OCI-LY7 (cell line): ENCODE data around the gene SDK2. TPM values are rescaled to one million over a fixed set of nuclear protein-coding genes. Genes with fewer than 3 reads are reported as not detected.

ENCODE experiments used
- BruUV-seq: library from RNA; stranded (reverse); fragments of 400-500 nt; replicated peaks from 2 replicates; lab custom pipeline; 2021; lab: Mats Ljungman, UMichigan
- CTCF ChIA-PET: fragments of 300-600 bp; sonication (Branson Sonifier 250); formaldehyde crosslinking; loops from one replicate; lab custom pipeline; 2022; ENCODE audit warnings: antibody characterized with exemption; ENCODE audit not compliant: unreplicated experiment; lab: Charles Lee
- POLR2A ChIA-PET: fragments of 300-600 bp; sonication (Branson Sonifier 250); formaldehyde crosslinking; loops from one replicate; lab custom pipeline; 2022; ENCODE audit warnings: antibody characterized with exemption; lab: Charles Lee
- DNase-seq: peaks from one replicate; pipeline ENCODE4 v3.0.0-alpha.2; 2015; ENCODE audit warnings: low spot score
- H2AFZ ChIP-seq: fragments of 200-600 bp; sonication (generic), shearing (Covaris generic); 2 replicates; pipeline ENCODE4 v1.6.1; 2014; ENCODE audit warnings: mild to moderate bottlenecking, antibody characterized with exemption, low read length, moderate library complexity
- H3K27ac ChIP-seq: fragments of 200-600 bp; sonication (generic); 2 replicates; pipeline ENCODE4 v1.5.1; 2014; ENCODE audit warnings: mixed run types, low read depth, mild to moderate bottlenecking, moderate library complexity, low read length, inconsistent platforms; ENCODE audit not compliant: poor library complexity, severe bottlenecking
- H3K36me3 ChIP-seq: fragments of 200-600 bp; sonication (generic); 2 replicates; pipeline ENCODE4 v1.6.1; 2014; ENCODE audit warnings: mild to moderate bottlenecking, antibody characterized with exemption, low read length, moderate library complexity, mixed read lengths; ENCODE audit not compliant: insufficient read depth
- H3K4me1 ChIP-seq: fragments of 200-600 bp; sonication (generic); 2 replicates; pipeline ENCODE4 v1.5.1; 2014; ENCODE audit warnings: mild to moderate bottlenecking, low read length; ENCODE audit not compliant: insufficient read depth, poor library complexity, severe bottlenecking
- H3K4me2 ChIP-seq: fragments of 200-600 bp; sonication (generic); 2 replicates; pipeline ENCODE4 v1.6.1; 2014; ENCODE audit warnings: mild to moderate bottlenecking, low read length
- H3K4me3 ChIP-seq: fragments of 200-600 bp; sonication (generic); 2 replicates; pipeline ENCODE4 v1.5.1; 2014; ENCODE audit warnings: mild to moderate bottlenecking, low read depth, low read length; ENCODE audit not compliant: poor library complexity, severe bottlenecking
- H3K79me2 ChIP-seq: fragments of 200-600 bp; sonication (generic); 2 replicates; pipeline ENCODE4 v1.6.1; 2016; ENCODE audit warnings: low read depth, mild to moderate bottlenecking, low read length, moderate library complexity, mixed read lengths; ENCODE audit not compliant: insufficient read depth
- H3K9me2 ChIP-seq: fragments of 200-600 bp; sonication (generic); 2 replicates; pipeline ENCODE4 v1.6.1; 2016; ENCODE audit warnings: mild to moderate bottlenecking, low read length, mixed read lengths; ENCODE audit not compliant: insufficient read depth
- H3K9me3 ChIP-seq: fragments of 200-600 bp; sonication (generic); 2 replicates; pipeline ENCODE4 v1.6.1; 2014; ENCODE audit warnings: mild to moderate bottlenecking, mixed run types, low read length, mixed read lengths
- H4K20me1 ChIP-seq: fragments of 200-600 bp; sonication (generic); 2 replicates; pipeline ENCODE4 v1.6.1; 2014; ENCODE audit warnings: mild to moderate bottlenecking, antibody characterized with exemption, low read length, moderate library complexity, mixed read lengths; ENCODE audit not compliant: insufficient read depth
- EZH2phosphoT487 ChIP-seq: fragments of 200-600 bp; sonication (generic); IDR thresholded peaks from 2 replicates; pipeline ENCODE4 v1.6.1; 2018; ENCODE audit warnings: low read depth, borderline replicate concordance, mild to moderate bottlenecking, mixed run types, antibody characterized with exemption, low read length, moderate library complexity, mixed read lengths
- intact Hi-C: fragments of 100-400 bp; cut with micrococcal nuclease; formaldehyde crosslinking; loops from one replicate; pipeline ENCODE4 v1.10.0; 2022; ENCODE audit not compliant: unreplicated experiment
- total RNA-seq, 2 experiments: library from RNA; depleted of rRNA in 1 of 2; stranded (reverse); fragments of >200 nt in 1 of 2; shearing (Covaris generic) in 1 of 2; gene quantifications; 2 replicates each; pipeline ENCODE4 v1.2.3, GENCODE V29; 2014 to 2022
- TF ChIP-seq, protein P1 (sequence below): fragments of 200-600 bp; sonication (generic); conservative IDR thresholded peaks from 2 replicates; pipeline ENCODE4 v1.5.1; 2014; ENCODE audit warnings: mild to moderate bottlenecking, antibody characterized with exemption, low read length, moderate library complexity, mixed read lengths

SDK2 gene
- total RNA-seq, 2 experiments from 2014 or later = 0.32 to 1.8 TPM

DNA sequence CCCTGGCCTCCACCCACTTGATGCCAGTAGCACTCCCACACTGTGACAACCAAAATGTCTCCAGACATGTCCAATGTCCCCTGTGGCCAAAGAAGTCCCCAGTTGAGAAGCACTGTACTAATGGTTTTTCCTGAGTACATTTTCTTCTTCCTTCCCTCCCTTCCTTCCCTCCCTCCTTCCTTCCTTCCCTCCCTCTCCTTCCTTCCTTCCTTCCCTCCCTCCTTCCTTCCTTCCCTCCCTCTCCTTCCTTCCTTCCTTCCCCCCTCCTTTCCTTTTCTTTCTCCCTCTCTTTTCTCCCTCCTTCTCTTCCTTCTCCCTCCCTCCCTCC, 255.7 kb downstream of the SDK2 start:
- H3K4me1 ChIP-seq = no peaks in the 10 kb centered on the region
- H3K9me2 ChIP-seq = no peaks in the 10 kb centered on the region
- H3K4me2 ChIP-seq = no peak overlapping the region
- no peak for TF ChIP-seq EZH2phosphoT487
- TF ChIP-seq, protein P1, sequence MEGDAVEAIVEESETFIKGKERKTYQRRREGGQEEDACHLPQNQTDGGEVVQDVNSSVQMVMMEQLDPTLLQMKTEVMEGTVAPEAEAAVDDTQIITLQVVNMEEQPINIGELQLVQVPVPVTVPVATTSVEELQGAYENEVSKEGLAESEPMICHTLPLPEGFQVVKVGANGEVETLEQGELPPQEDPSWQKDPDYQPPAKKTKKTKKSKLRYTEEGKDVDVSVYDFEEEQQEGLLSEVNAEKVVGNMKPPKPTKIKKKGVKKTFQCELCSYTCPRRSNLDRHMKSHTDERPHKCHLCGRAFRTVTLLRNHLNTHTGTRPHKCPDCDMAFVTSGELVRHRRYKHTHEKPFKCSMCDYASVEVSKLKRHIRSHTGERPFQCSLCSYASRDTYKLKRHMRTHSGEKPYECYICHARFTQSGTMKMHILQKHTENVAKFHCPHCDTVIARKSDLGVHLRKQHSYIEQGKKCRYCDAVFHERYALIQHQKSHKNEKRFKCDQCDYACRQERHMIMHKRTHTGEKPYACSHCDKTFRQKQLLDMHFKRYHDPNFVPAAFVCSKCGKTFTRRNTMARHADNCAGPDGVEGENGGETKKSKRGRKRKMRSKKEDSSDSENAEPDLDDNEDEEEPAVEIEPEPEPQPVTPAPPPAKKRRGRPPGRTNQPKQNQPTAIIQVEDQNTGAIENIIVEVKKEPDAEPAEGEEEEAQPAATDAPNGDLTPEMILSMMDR = no peak
- H3K4me3 ChIP-seq = no peak overlapping the region
- intact Hi-C loops = no loop called here
- no peak for DNase-seq
- no peak overlapping the region for H3K27ac ChIP-seq
- BruUV-seq = no TSS peak
- H4K20me1 ChIP-seq = no peaks in the 10 kb centered on the region
- no peak overlapping the region for H2AFZ ChIP-seq
- no peaks in the 10 kb centered on the region for H3K36me3 ChIP-seq
- ChIA-PET POLR2A (no interaction called here), CTCF (no interaction called here)
- no peaks in the 10 kb centered on the region for H3K79me2 ChIP-seq
- no peaks in the 10 kb centered on the region for H3K9me3 ChIP-seq

DNA sequence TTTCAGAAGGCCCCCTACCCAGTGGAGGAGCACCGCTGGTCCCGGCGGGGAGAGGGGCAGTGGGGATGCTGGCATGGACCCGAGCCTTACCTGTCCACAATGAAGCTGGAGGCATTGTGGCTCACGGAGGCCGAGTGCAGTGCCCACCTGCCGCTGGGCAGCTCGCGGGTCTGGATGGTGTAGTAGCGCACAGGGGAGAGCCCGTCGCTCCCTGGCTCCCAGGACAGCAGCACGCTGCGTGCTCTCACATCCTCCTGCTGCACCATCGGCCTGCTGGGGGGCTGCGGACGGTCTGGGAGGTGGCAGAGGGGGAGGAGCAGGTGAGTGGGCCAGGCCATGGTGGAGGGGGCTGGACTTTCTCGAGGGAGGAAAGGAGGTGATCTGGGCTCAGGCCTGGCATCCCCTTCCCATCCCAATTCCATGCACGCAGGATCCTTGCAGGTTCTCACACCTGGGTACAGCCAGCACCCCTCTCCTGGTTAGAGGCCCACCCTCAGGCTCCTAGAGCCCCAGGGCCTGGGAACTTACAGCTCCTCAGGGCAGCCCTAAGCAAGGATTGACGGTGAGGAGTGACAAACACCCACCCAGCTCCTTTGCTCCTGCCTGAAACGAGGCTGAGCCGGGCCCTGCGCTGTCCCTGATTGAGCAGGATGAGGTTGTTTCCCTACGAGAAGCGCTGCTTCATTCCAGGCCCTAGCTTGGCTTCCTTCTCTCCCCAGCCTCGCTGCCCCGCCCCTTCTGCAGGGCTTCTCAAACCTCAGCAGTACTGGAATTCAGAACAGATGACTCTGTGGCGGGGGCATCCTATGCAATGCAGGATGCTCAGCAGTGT, 256.3 kb downstream of the SDK2 start:
- DNase-seq = no peak
- intact Hi-C loops = no loop called here
- Histone ChIP-seq H2AFZ (no peak overlapping the region), H3K4me3 (no peak overlapping the region), H3K4me2 (no peak overlapping the region), H3K9me2 (no peaks in the 10 kb centered on the region), H3K4me1 (no peaks in the 10 kb centered on the region), H3K36me3 (no peaks in the 10 kb centered on the region), H4K20me1 (no peaks in the 10 kb centered on the region), H3K79me2 (no peaks in the 10 kb centered on the region), H3K9me3 (no peaks in the 10 kb centered on the region), H3K27ac (no peak overlapping the region)
- POLR2A ChIA-PET = no interaction called here
- TF ChIP-seq, protein P1 = no peak
- TF ChIP-seq EZH2phosphoT487 = no peak
- BruUV-seq = no TSS peak
- CTCF ChIA-PET = no interaction called here

DNA sequence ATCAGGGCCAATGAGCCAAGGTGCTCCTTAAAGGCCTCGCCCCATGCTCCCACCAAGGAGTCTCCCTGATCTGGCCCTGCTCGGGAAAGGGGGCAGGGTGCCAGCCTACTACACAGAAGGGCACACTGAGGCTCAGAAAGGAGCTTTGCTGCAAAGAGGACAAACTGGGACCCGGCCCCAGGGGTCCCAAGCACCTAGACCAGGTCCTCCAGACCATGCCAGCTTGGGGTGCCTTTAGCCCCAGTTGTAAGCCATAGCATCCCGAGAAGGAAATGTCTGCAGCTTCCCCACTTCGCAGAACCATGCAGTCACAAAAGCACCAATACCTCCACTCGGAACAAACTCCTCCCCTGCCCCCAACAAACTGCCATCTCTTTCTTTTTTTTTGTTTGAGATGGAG, 257.7 kb downstream of the SDK2 start:
- Histone ChIP-seq H3K4me1 (no peaks in the 10 kb centered on the region), H3K9me2 (no peaks in the 10 kb centered on the region), H3K79me2 (no peaks in the 10 kb centered on the region), H2AFZ (no peak overlapping the region), H3K9me3 (no peaks in the 10 kb centered on the region), H4K20me1 (no peaks in the 10 kb centered on the region), H3K27ac (no peak overlapping the region), H3K4me3 (no peak overlapping the region), H3K36me3 (no peaks in the 10 kb centered on the region), H3K4me2 (no peak overlapping the region)
- intact Hi-C loops = no loop called here
- TF ChIP-seq, protein P1 = no peak
- TF ChIP-seq EZH2phosphoT487 = no peak
- no peak for DNase-seq
- ChIA-PET POLR2A (interaction anchor here (0.7 kb wide), 1 partner anchor 166 kb away, joined by 3 read pairs; no protein-coding TSS in a partner anchor), CTCF (no interaction called here)
- BruUV-seq = no TSS peak
